SK-N-SH treated with all-trans-retinoic acid at 6 μM for 48 hours (cell line): Measurements from ENCODE around the gene C1orf185.
A peak's percentile ranks its signal among the peaks of the same experiment; 100 is the strongest.

Experiments used
- ATAC-seq: fragments of 200-7000 bp; cut with Tn5 transposase; 3 replicates; pipeline ENCODE4 v1.9.1; 2020; ENCODE audit warnings: mild to moderate bottlenecking, moderate library complexity
- ARNTL ChIP-seq: fragments of 450-650 bp; formaldehyde crosslinking; IDR thresholded peaks from 2 replicates; pipeline ENCODE4 v1.5.0; 2020; ENCODE audit warnings: low read depth, mild to moderate bottlenecking, moderate library complexity, borderline replicate concordance
- BACH2 ChIP-seq: fragments of 250-450 bp; sonication (Bioruptor Pico); IDR thresholded peaks from 2 replicates; pipeline ENCODE4 v1.9.0; 2021; ENCODE audit warnings: mild to moderate bottlenecking, borderline replicate concordance
- CREB5 ChIP-seq: fragments of 250-450 bp; sonication (Bioruptor Pico); IDR thresholded peaks from 2 replicates; pipeline ENCODE4 v1.5.1; 2020; ENCODE audit warnings: low read depth, mild to moderate bottlenecking, moderate library complexity
- CSDC2 ChIP-seq: fragments of 250-450 bp; sonication (Bioruptor Pico); IDR thresholded peaks from 2 replicates; pipeline ENCODE4 v1.5.0; 2020; ENCODE audit warnings: mild to moderate bottlenecking, moderate library complexity
- CSRNP3 ChIP-seq: fragments of 250-450 bp; sonication (Bioruptor Pico); IDR thresholded peaks from 2 replicates; pipeline ENCODE4 v1.5.1; 2021; ENCODE audit warnings: mild to moderate bottlenecking, moderate library complexity
- ESRRG ChIP-seq: fragments of 250-450 bp; sonication (Bioruptor Pico); IDR thresholded peaks from 2 replicates; pipeline ENCODE4 v1.6.1; 2021; ENCODE audit warnings: mild to moderate bottlenecking
- GLIS3 ChIP-seq: fragments of 250-450 bp; sonication (Bioruptor Pico); IDR thresholded peaks from 2 replicates; pipeline ENCODE4 v1.5.0; 2020; ENCODE audit warnings: mild to moderate bottlenecking, moderate library complexity
- ISL1 ChIP-seq: fragments of 250-450 bp; sonication (Bioruptor Pico); IDR thresholded peaks from 2 replicates; pipeline ENCODE4 v2.1.2; 2022; ENCODE audit warnings: mild to moderate bottlenecking, moderate library complexity
- OSR1 ChIP-seq: fragments of 250-450 bp; sonication (Bioruptor Pico); IDR thresholded peaks from 2 replicates; pipeline ENCODE4 v1.8.0; 2022; ENCODE audit warnings: moderate library complexity, mild to moderate bottlenecking, inconsistent platforms
- PATZ1 ChIP-seq: fragments of 250-450 bp; sonication (Bioruptor Pico); IDR thresholded peaks from 2 replicates; pipeline ENCODE4 v1.8.0; 2020; ENCODE audit warnings: mild to moderate bottlenecking, moderate library complexity, borderline replicate concordance
- POU6F1 ChIP-seq: fragments of 250-450 bp; sonication (Bioruptor Pico); IDR thresholded peaks from 2 replicates; pipeline ENCODE4 v1.8.0; 2021; ENCODE audit warnings: low read depth, mild to moderate bottlenecking, moderate library complexity, borderline replicate concordance
- PPARA ChIP-seq: fragments of 250-450 bp; sonication (Bioruptor Pico); IDR thresholded peaks from 2 replicates; pipeline ENCODE4 v1.5.0; 2020; ENCODE audit warnings: mild to moderate bottlenecking, borderline replicate concordance
- RARB ChIP-seq: fragments of 250-450 bp; sonication (Bioruptor Pico); IDR thresholded peaks from 2 replicates; pipeline ENCODE4 v1.8.0; 2021; ENCODE audit warnings: mild to moderate bottlenecking, moderate library complexity
- TCF4 ChIP-seq: fragments of 250-450 bp; sonication (Bioruptor Pico); IDR thresholded peaks from 2 replicates; pipeline ENCODE4 v1.8.0; 2021; ENCODE audit warnings: mild to moderate bottlenecking, moderate library complexity, borderline replicate concordance
- TOX ChIP-seq: fragments of 250-450 bp; sonication (Bioruptor Pico); IDR thresholded peaks from 2 replicates; pipeline ENCODE4 v1.8.0; 2021; ENCODE audit warnings: mild to moderate bottlenecking, moderate library complexity, borderline replicate concordance
- TSHZ2 ChIP-seq: fragments of 250-450 bp; sonication (Bioruptor Pico); IDR thresholded peaks from 2 replicates; pipeline ENCODE4 v1.5.0; 2020; ENCODE audit warnings: mild to moderate bottlenecking, moderate library complexity
- ZFP3 ChIP-seq: fragments of 250-450 bp; sonication (Bioruptor Pico); IDR thresholded peaks from 2 replicates; pipeline ENCODE4 v1.5.0; 2020; ENCODE audit warnings: mild to moderate bottlenecking, moderate library complexity
- ZFP30 ChIP-seq: fragments of 450-650 bp; formaldehyde crosslinking; IDR thresholded peaks from 2 replicates; pipeline ENCODE4 v1.5.0; 2022; ENCODE audit warnings: mild to moderate bottlenecking, moderate library complexity
- ZNF565 ChIP-seq: fragments of 450-650 bp; formaldehyde crosslinking; conservative IDR thresholded peaks from 2 replicates; pipeline ENCODE4 v1.5.0; 2020; ENCODE audit warnings: low read depth, mild to moderate bottlenecking, moderate library complexity
- ZNF70 ChIP-seq: fragments of 450-650 bp; formaldehyde crosslinking; IDR thresholded peaks from 2 replicates; pipeline ENCODE4 v1.5.0; 2020; ENCODE audit warnings: mild to moderate bottlenecking, moderate library complexity
- ZNF8 ChIP-seq: fragments of 450-650 bp; formaldehyde crosslinking; IDR thresholded peaks from 2 replicates; pipeline ENCODE4 v1.5.0; 2020; ENCODE audit warnings: mild to moderate bottlenecking, moderate library complexity

Gene C1orf185

GRCh38 chr1:51147394-51147793 is 45.4 kb downstream of the C1orf185 start:
- ATAC-seq = peak; percentile 55
- TF ChIP-seq ZFP3 (CRISPR knock-in tag) (no peak), ISL1 (CRISPR knock-in tag) (peak; percentile 30; the same call in 1 of the 2 replicates), ZFP30 (CRISPR knock-in tag) (no peak), PPARA (CRISPR knock-in tag) (no peak), CSDC2 (no peak)

- no peak for ATAC-seq
- TF ChIP-seq PATZ1 (CRISPR knock-in tag) (no peak), CREB5 (CRISPR knock-in tag) (no peak), GLIS3 (CRISPR knock-in tag) (no peak), TOX (CRISPR knock-in tag) (no peak), CSRNP3 (no peak), RARB (CRISPR knock-in tag) (no peak), ZNF565 (CRISPR knock-in tag) (no peak), ZFP30 (CRISPR knock-in tag) (no peak), ZNF8 (no peak), OSR1 (CRISPR knock-in tag) (no peak), TSHZ2 (no peak), PPARA (CRISPR knock-in tag) (no peak), ARNTL (CRISPR knock-in tag) (no peak), ZFP3 (CRISPR knock-in tag) (no peak), TCF4 (CRISPR knock-in tag) (no peak), ESRRG (CRISPR knock-in tag) (no peak), BACH2 (CRISPR knock-in tag) (no peak)
- TF ChIP-seq, all 23 proteins: peak for 0
Observed at GRCh38 chr1:51154776-51155175, 52.7 kb downstream of the C1orf185 start.

- ATAC-seq = no peak
- no peak for TF ChIP-seq PATZ1 (CRISPR knock-in tag)
- TF ChIP-seq TCF4 (CRISPR knock-in tag) = no peak
- TF ChIP-seq BACH2 (CRISPR knock-in tag) = no peak
- TF ChIP-seq ZNF565 (CRISPR knock-in tag) = no peak
- no peak for TF ChIP-seq TOX (CRISPR knock-in tag)
- TF ChIP-seq ISL1 (CRISPR knock-in tag) = no peak
- no peak for TF ChIP-seq GLIS3 (CRISPR knock-in tag)
- TF ChIP-seq ESRRG (CRISPR knock-in tag) = no peak
- TF ChIP-seq POU6F1 (CRISPR knock-in tag) = no peak
- TF ChIP-seq TSHZ2 = no peak
- TF ChIP-seq OSR1 (CRISPR knock-in tag) = no peak
- TF ChIP-seq PPARA (CRISPR knock-in tag) = no peak
- no peak for TF ChIP-seq CSDC2
- no peak for TF ChIP-seq ZNF70
- no peak for TF ChIP-seq CSRNP3
Observed at GRCh38 chr1:51156752-51157151, 54.7 kb downstream of the C1orf185 start.
